Lower lobe of right lung (tissue), 2 donors: ENCODE measurements around the gene CDT1. TPM values are rescaled to one million over a fixed set of nuclear protein-coding genes. Genes with fewer than 3 reads are reported as not detected.

Experiments used
- ATAC-seq, 2 donors: fragments of 200-7000 bp; cut with Tn5 transposase; one replicate each; pipeline ENCODE4 v1.9.1; 2020 to 2022; ENCODE audit warnings: mild to moderate bottlenecking in 2 of 2, moderate library complexity in 2 of 2
- DNase-seq: peaks from one replicate; pipeline ENCODE4 v3.0.0-alpha.2; 2020
- H3K27ac ChIP-seq: fragments of 200-600 bp; one replicate; pipeline ENCODE4 v1.8.0; 2022
- H3K27me3 ChIP-seq: fragments of 200-600 bp; one replicate; pipeline ENCODE4 v1.8.0; 2022; ENCODE audit warnings: low read depth
- H3K36me3 ChIP-seq: fragments of 200-600 bp; one replicate; pipeline ENCODE4 v1.8.0; 2022; ENCODE audit warnings: mild to moderate bottlenecking
- H3K4me1 ChIP-seq: fragments of 200-600 bp; one replicate; pipeline ENCODE4 v1.8.0; 2022
- H3K4me3 ChIP-seq: fragments of 200-600 bp; one replicate; pipeline ENCODE4 v1.8.0; 2022; ENCODE audit warnings: mild to moderate bottlenecking
- H3K9me3 ChIP-seq: fragments of 200-600 bp; one replicate; pipeline ENCODE4 v1.8.0; 2022
- CTCF ChIP-seq: fragments of 200-600 bp; IDR thresholded peaks from one replicate; pipeline ENCODE4 v1.8.0; 2022; ENCODE audit warnings: antibody characterized with exemption, mild to moderate bottlenecking
- intact Hi-C: fragments of 100-400 bp; cut with DNase I; formaldehyde crosslinking; loops from one replicate; pipeline ENCODE4 v1.11.0; 2022
- total RNA-seq: library from RNA; stranded (reverse); fragmentation: NEBNext Ultra II Directional; extraction: Animal tissue kit (Norgen Biotek cat#: 25700); gene quantifications from one replicate; pipeline ENCODE4 v1.2.1, GENCODE V29; 2021
- donor health status: DM: no; HTN: yes; CAD: no; lungs with severe emphysema.

Gene CDT1
- total RNA-seq, 1 donor from 2014 or later = 3.5 TPM

- Histone ChIP-seq H3K4me3 (peak overlapping the region; percentile 94), H3K36me3 (peaks cover 14% of the 10 kb centered on the region), H3K9me3 (no peaks in the 10 kb centered on the region), H3K27me3 (no peaks in the 10 kb centered on the region), H3K27ac (peak overlapping the region; percentile 95), H3K4me1 (peaks cover 33% of the 10 kb centered on the region)
- DNase-seq (no peak), ATAC-seq (no peak)
- intact Hi-C loops = no loop called here
- TF ChIP-seq CTCF = no peak
Measured at GRCh38 chr16:88809676-88810165, 6.1 kb downstream of the CDT1 start.

DNA sequence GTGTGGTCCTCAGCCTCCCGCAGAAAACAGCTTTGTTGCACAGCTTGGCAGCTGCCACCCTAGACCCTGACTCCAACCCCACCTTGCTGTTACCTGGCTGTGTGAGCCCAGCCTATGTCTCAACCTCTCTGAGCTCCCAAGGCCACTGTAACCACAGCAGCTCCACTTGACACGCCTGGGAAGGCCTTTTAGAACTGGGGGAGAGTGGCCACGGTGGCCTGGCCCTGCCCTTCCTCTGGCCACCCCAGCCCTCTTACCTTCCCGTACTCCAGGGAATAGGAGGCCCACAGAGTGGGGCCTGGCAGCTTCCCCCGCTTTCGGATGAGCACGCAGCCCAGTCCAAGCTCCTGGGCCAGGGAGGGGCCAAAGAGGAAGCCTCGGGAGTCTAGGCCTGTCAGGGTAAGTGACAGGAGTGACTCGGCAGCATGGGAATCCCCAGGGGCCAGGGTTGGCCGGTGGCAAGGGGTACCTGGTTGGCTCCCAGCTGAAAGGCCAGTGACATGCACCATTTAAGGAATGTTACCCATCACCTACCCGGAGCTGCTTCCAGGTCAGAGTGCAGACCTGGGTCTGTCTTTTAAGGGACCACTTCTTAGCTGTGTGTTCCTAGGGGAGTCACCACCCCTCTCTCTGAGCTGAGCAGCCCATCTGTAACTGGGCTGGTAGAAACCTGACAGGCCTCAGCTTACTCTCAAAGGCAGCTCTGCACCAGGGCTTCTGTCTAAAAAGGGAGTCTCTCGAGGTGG lies 6.8 kb downstream of the CDT1 start:
- intact Hi-C loops = no loop called here
- no peak for ATAC-seq
- peak overlapping the region; percentile 95 for H3K27ac ChIP-seq

GRCh38 chr16:88810912-88811768 lies 7.6 kb downstream of the CDT1 start:
- TF ChIP-seq CTCF = no peak
- Histone ChIP-seq H3K4me1 (peaks cover 31% of the 10 kb centered on the region), H3K9me3 (no peaks in the 10 kb centered on the region), H3K27me3 (no peaks in the 10 kb centered on the region), H3K36me3 (peaks cover 14% of the 10 kb centered on the region), H3K4me3 (peak overlapping the region; percentile 94), H3K27ac (peak overlapping the region; percentile 95)
- intact Hi-C loops = no loop called here
- DNase-seq (peak; percentile 88), ATAC-seq (peak; percentile 88 to 89)

More for the DNA sequence above, 6.8 kb downstream of the CDT1 start:
- H3K4me3 ChIP-seq = peak overlapping the region; percentile 94
- H3K4me1 ChIP-seq = peaks cover 31% of the 10 kb centered on the region
- H3K36me3 ChIP-seq = peaks cover 14% of the 10 kb centered on the region
- no peak for TF ChIP-seq CTCF
- no peaks in the 10 kb centered on the region for H3K27me3 ChIP-seq
- no peak for DNase-seq
- no peaks in the 10 kb centered on the region for H3K9me3 ChIP-seq

DNA sequence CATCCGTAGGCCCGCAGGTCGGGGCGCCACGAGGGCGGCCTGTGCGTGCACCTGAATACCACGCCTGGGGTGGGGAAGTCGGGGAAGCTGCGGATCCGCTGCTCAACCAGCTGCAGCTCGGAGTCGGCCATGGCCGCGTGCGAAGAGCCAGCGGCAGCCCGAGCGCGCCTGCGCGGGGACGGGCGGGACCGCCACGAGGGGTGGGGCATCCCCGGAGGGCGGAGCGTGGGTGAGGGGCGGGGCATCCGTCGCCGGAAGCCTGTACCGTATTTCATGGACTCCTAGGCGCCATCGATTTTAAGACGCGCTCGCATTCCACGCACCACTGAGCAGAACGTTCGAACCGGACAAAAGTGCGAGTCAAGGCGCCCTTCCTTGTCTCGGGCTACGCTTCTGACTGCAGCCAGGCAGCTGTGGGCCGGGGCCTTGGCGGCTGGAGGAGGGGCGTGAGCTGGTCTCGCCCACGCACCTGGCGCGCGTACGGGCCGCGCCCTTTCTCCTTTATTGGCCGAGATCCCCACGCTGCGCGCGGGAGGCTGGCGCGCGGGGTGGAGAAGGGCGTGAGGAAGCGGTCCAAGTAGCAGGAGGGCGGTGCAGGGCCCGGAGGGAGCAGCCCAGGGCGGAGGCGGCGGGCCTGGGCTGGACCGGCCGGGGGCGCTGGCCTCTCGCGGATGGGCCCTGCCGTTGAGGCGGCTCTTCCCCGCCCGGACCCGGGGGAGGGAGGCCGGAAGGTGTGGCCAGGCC lies 8.4 kb downstream of the CDT1 start, which contains the start of gene APRT:
APRT (minus strand) TSS at position 160 of the 744 bp plus-strand sequence; CDS start at position 131, 29 bp downstream.
- ATAC-seq = peak; percentile 96 to 97
- peak; percentile 41 for TF ChIP-seq CTCF
- peaks cover 14% of the 10 kb centered on the region for H3K36me3 ChIP-seq
- intact Hi-C loops = no loop called here
- H3K27me3 ChIP-seq = no peaks in the 10 kb centered on the region
- H3K27ac ChIP-seq = peak within 1 kb of the TSS; percentile 95
- peak within 1 kb of the TSS; percentile 94 for H3K4me3 ChIP-seq
- DNase-seq = peak; percentile 95
- H3K4me1 ChIP-seq = peaks cover 31% of the 10 kb centered on the region
- no peaks in the 10 kb centered on the region for H3K9me3 ChIP-seq
